Panc1 (cell line): Measurements from ENCODE around the gene RGS21. TPM values are rescaled to one million over a fixed set of nuclear protein-coding genes. Genes with fewer than 3 reads are reported as not detected.

Experiments
- ATAC-seq: fragments of 200-7000 bp; cut with Tn5 transposase; 2 replicates; pipeline ENCODE4 v1.9.1; 2020; ENCODE audit warnings: mild to moderate bottlenecking, moderate library complexity
- BruUV-seq: library from RNA; stranded (reverse); fragments of 400-500 nt; replicated peaks from 2 replicates; lab custom pipeline; 2021; lab: Mats Ljungman, UMichigan
- CTCF ChIA-PET: fragments of 300-600 bp; sonication (Branson Sonifier 250); formaldehyde crosslinking; loops from one replicate; lab custom pipeline; 2022; ENCODE audit warnings: antibody characterized with exemption; lab: Charles Lee
- POLR2A ChIA-PET: fragments of 300-600 bp; sonication (Branson Sonifier 250); formaldehyde crosslinking; loops from one replicate; lab custom pipeline; 2022; ENCODE audit warnings: antibody characterized with exemption; lab: Charles Lee
- DNase-seq: peaks from one replicate; pipeline ENCODE4 v3.0.0-alpha.2; 2010; ENCODE audit warnings: low read depth, low spot score
- H3K27ac ChIP-seq: 2 replicates; pipeline ENCODE4 v1.5.1; 2011; ENCODE audit warnings: mild to moderate bottlenecking, low read length, inconsistent platforms
- H3K27me3 ChIP-seq: fragments of 200-500 bp; sonication (Bioruptor generic); 2 replicates; pipeline ENCODE4 v1.6.0; 2014; ENCODE audit warnings: low read length, inconsistent platforms; ENCODE audit not compliant: control insufficient read depth, insufficient read depth
- H3K36me3 ChIP-seq: fragments of 200-500 bp; sonication (Bioruptor generic); 2 replicates; pipeline ENCODE4 v1.5.1; 2014; ENCODE audit warnings: inconsistent platforms, mild to moderate bottlenecking, low read length, moderate library complexity; ENCODE audit not compliant: control insufficient read depth, insufficient read depth
- H3K4me1 ChIP-seq: 2 replicates; pipeline ENCODE4 v1.5.1; 2011; ENCODE audit warnings: inconsistent platforms, mild to moderate bottlenecking, low read length, moderate library complexity; ENCODE audit not compliant: control insufficient read depth, insufficient read depth
- H3K4me3 ChIP-seq, 2 experiments: 2 replicates each; pipeline ENCODE4 v1.5.1; 2011 to 2012; ENCODE audit warnings: low read depth in 2 of 2, low read length in 2 of 2, mild to moderate bottlenecking in 2 of 2, inconsistent platforms in 1 of 2, moderate library complexity in 1 of 2
- H3K9me3 ChIP-seq: fragments of 200-500 bp; sonication (Bioruptor generic); 2 replicates; pipeline ENCODE4 v1.5.1; 2014; ENCODE audit warnings: low read depth, mild to moderate bottlenecking, inconsistent platforms, low read length, moderate library complexity; ENCODE audit not compliant: control insufficient read depth, insufficient read depth
- POLR2AphosphoS5 ChIP-seq: IDR thresholded peaks from 2 replicates; pipeline ENCODE4 v1.6.1; 2012; ENCODE audit warnings: mild to moderate bottlenecking, low read depth, low read length, moderate library complexity
- SIN3A ChIP-seq: IDR thresholded peaks from 2 replicates; pipeline ENCODE4 v1.6.1; 2012; ENCODE audit warnings: low read depth, mild to moderate bottlenecking, low read length, moderate library complexity, borderline replicate concordance; ENCODE audit not compliant: insufficient read depth
- TCF7L2 ChIP-seq: IDR thresholded peaks from 2 replicates; pipeline ENCODE4 v1.6.1; 2011; ENCODE audit warnings: mild to moderate bottlenecking, low read depth, low read length, inconsistent platforms
- in situ Hi-C: cut with HindIII; loops from 2 replicates; pipeline ENCODE4 v1.10.0; 2016; ENCODE audit warnings: low sequenced_read_pairs, low pct_unique_long_range_greater_than_20kb
- intact Hi-C: fragments of 100-400 bp; cut with micrococcal nuclease; formaldehyde crosslinking; loops from one replicate; pipeline ENCODE4 v1.10.0; 2022; ENCODE audit not compliant: unreplicated experiment
- total RNA-seq: library from RNA; stranded (reverse); gene quantifications from one replicate; pipeline ENCODE4 v1.2.1, GENCODE V29; 2021; ENCODE audit not compliant: unreplicated experiment
- TF ChIP-seq, protein P1 (sequence below), 2 experiments: IDR thresholded peaks; 2 replicates each; pipeline ENCODE4 v1.6.1; 2011 to 2012; ENCODE audit warnings: low read depth in 2 of 2, control low read depth in 1 of 2, low read length in 1 of 2, mild to moderate bottlenecking in 1 of 2, moderate library complexity in 1 of 2; ENCODE audit not compliant: insufficient read depth in 1 of 2
- TF ChIP-seq, protein P2 (sequence below): fragments of 450-650 bp; IDR thresholded peaks from 2 replicates; pipeline ENCODE4 v1.5.1; 2017; ENCODE audit warnings: mild to moderate bottlenecking

RGS21 gene
- total RNA-seq, 1 experiment from 2014 or later = not detected

DNA sequence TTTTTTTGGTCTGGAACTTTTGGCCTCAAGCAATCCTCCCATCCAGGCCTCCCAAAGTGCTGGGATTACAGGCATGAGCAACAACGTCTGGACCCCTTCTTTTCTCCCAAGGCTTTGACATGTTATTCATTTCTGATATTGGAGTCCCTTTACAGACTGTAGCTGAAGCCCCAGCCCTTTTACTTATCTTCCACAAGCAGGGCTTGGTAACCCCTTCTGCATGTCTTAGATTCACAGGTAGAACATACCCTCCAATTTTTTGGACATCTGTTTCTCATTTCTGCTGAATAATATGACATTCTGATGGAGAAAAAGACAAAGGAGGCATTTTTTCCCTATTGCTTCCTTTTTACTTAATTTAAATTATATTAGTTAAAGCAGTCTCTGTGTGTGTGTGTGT, 39.2 kb upstream of the RGS21 start:
- no peak for DNase-seq
- Histone ChIP-seq H3K9me3 (peaks cover 2% of the 10 kb centered on the region; the same call in 1 of the 2 replicates), H3K4me1 (no peaks in the 10 kb centered on the region), H3K27me3 (no peaks in the 10 kb centered on the region), H3K4me3 (no peak overlapping the region), H3K36me3 (no peaks in the 10 kb centered on the region), H3K27ac (no peak overlapping the region)
- ATAC-seq = no peak
- ChIA-PET CTCF (no interaction called here), POLR2A (no interaction called here)
- intact Hi-C loops = no loop called here
- TF ChIP-seq TCF7L2 (no peak), POLR2AphosphoS5 (no peak), SIN3A (no peak)
- TF ChIP-seq, protein P1, sequence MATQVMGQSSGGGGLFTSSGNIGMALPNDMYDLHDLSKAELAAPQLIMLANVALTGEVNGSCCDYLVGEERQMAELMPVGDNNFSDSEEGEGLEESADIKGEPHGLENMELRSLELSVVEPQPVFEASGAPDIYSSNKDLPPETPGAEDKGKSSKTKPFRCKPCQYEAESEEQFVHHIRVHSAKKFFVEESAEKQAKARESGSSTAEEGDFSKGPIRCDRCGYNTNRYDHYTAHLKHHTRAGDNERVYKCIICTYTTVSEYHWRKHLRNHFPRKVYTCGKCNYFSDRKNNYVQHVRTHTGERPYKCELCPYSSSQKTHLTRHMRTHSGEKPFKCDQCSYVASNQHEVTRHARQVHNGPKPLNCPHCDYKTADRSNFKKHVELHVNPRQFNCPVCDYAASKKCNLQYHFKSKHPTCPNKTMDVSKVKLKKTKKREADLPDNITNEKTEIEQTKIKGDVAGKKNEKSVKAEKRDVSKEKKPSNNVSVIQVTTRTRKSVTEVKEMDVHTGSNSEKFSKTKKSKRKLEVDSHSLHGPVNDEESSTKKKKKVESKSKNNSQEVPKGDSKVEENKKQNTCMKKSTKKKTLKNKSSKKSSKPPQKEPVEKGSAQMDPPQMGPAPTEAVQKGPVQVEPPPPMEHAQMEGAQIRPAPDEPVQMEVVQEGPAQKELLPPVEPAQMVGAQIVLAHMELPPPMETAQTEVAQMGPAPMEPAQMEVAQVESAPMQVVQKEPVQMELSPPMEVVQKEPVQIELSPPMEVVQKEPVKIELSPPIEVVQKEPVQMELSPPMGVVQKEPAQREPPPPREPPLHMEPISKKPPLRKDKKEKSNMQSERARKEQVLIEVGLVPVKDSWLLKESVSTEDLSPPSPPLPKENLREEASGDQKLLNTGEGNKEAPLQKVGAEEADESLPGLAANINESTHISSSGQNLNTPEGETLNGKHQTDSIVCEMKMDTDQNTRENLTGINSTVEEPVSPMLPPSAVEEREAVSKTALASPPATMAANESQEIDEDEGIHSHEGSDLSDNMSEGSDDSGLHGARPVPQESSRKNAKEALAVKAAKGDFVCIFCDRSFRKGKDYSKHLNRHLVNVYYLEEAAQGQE (IDR thresholded peaks at IDR 0.05; ENCODE audit: insufficient read depth in 1 of 2, low read depth in 2 of 2, low read length in 1 of 2) = no peak
- TF ChIP-seq, protein P2, sequence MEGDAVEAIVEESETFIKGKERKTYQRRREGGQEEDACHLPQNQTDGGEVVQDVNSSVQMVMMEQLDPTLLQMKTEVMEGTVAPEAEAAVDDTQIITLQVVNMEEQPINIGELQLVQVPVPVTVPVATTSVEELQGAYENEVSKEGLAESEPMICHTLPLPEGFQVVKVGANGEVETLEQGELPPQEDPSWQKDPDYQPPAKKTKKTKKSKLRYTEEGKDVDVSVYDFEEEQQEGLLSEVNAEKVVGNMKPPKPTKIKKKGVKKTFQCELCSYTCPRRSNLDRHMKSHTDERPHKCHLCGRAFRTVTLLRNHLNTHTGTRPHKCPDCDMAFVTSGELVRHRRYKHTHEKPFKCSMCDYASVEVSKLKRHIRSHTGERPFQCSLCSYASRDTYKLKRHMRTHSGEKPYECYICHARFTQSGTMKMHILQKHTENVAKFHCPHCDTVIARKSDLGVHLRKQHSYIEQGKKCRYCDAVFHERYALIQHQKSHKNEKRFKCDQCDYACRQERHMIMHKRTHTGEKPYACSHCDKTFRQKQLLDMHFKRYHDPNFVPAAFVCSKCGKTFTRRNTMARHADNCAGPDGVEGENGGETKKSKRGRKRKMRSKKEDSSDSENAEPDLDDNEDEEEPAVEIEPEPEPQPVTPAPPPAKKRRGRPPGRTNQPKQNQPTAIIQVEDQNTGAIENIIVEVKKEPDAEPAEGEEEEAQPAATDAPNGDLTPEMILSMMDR = no peak
- in situ Hi-C loops = no loop called here
- BruUV-seq = no TSS peak

DNA sequence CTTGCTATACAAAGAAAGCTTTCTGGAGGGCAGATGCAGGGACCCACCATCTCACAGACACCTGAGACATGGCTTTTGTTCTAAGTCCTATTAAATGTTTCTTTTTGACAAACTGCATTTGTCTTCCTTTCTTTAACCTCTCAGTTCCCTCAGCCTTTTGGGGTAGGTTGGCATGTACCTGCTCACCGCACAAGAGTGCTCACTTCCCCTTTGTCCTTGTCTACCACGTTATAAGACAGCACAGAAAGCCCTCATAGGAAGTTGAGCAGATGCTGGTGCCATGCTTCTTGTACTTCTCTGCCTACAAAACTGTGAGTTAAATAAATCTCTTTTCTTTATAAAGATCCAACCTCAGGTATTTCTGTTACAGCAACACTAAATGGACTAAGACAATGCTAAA, 31.9 kb upstream of the RGS21 start:
- ChIA-PET CTCF (no interaction called here), POLR2A (no interaction called here)
- Histone ChIP-seq H3K9me3 (peaks cover 5% of the 10 kb centered on the region; the same call in 1 of the 2 replicates), H3K27ac (no peak overlapping the region), H3K4me3 (no peak overlapping the region), H3K27me3 (no peaks in the 10 kb centered on the region), H3K36me3 (no peaks in the 10 kb centered on the region), H3K4me1 (no peaks in the 10 kb centered on the region)
- no TSS peak for BruUV-seq
- ATAC-seq = no peak
- intact Hi-C loops (no loop called here), in situ Hi-C loops (no loop called here)
- TF ChIP-seq, protein P2 = no peak
- TF ChIP-seq, protein P1 (IDR thresholded peaks at IDR 0.05; ENCODE audit: insufficient read depth in 1 of 2, low read depth in 2 of 2, low read length in 1 of 2) = no peak
- TF ChIP-seq TCF7L2 = no peak
- TF ChIP-seq SIN3A = no peak
- TF ChIP-seq POLR2AphosphoS5 = no peak
- no peak for DNase-seq
